Cardiac fibroblast (primary cell): ENCODE results near the gene RGS3.

Source experiments
- DNase-seq, 2 donors: peaks; one replicate each; pipeline versions ENCODE4 v3.0.0 to v3.0.0-alpha.2; 2010; ENCODE audit warnings: low read depth in 2 of 2
- H3K4me3 ChIP-seq, 2 donors: replicated peaks in 1 of 2; 1 replicate in 1 of 2; 2 replicates in 1 of 2; pipeline ENCODE4 v1.5.1; 2011; ENCODE audit warnings: low read depth in 2 of 2, low read length in 2 of 2, mild to moderate bottlenecking in 2 of 2, moderate library complexity in 1 of 2
- CTCF ChIP-seq: IDR thresholded peaks from one replicate; pipeline ENCODE4 v1.5.1; 2011; ENCODE audit warnings: low read depth, mild to moderate bottlenecking, low read length, inconsistent platforms

The RGS3 gene

GRCh38 chr9:113519426-113520108, 56.0 kb downstream of the RGS3 start:
- TF ChIP-seq CTCF = no peak
- no peak overlapping the region for H3K4me3 ChIP-seq
- peak in 1 of 2 donors; percentile 25 for DNase-seq

GRCh38 chr9:113520109-113520642, 56.6 kb downstream of the RGS3 start:
- DNase-seq = peak in 1 of 2 donors; percentile 69
- no peak overlapping the region for H3K4me3 ChIP-seq
- TF ChIP-seq CTCF = no peak

- no peak for DNase-seq
- TF ChIP-seq CTCF = no peak
- H3K4me3 ChIP-seq = no peak overlapping the region
These were observed 58.2 kb downstream of the RGS3 start for GRCh38 chr9:113521693-113522255.

- H3K4me3 ChIP-seq = no peak overlapping the region
- DNase-seq = no peak
These were observed 58.9 kb downstream of the RGS3 start for GRCh38 chr9:113522419-113522818.

GRCh38 chr9:113522858-113523257, 59.3 kb downstream of the RGS3 start:
- no peak for DNase-seq
- no peak overlapping the region for H3K4me3 ChIP-seq
- no peak for TF ChIP-seq CTCF

More at GRCh38 chr9:113522419-113522818, 58.9 kb downstream of the RGS3 start:
- no peak for TF ChIP-seq CTCF

GRCh38 chr9:113523421-113524141, 60.1 kb downstream of the RGS3 start:
- DNase-seq = no peak
- no peak overlapping the region for H3K4me3 ChIP-seq
- no peak for TF ChIP-seq CTCF
